Hepatocyte (in vitro differentiated cells): ENCODE results near the gene NUP85. TPM values are rescaled to one million over a fixed set of nuclear protein-coding genes. Genes with fewer than 3 reads are reported as not detected.

Experiments used
- DNase-seq: peaks from one replicate; pipeline ENCODE4 v3.0.0-alpha.2; 2016; ENCODE audit warnings: low spot score
- H2AFZ ChIP-seq: fragments of 200-600 bp; sonication (generic); 2 replicates; pipeline ENCODE4 v1.6.0; 2016; ENCODE audit warnings: antibody characterized with exemption, mild to moderate bottlenecking
- H3K27ac ChIP-seq: fragments of 200-600 bp; sonication (generic); 2 replicates; pipeline ENCODE4 v1.5.1; 2016; ENCODE audit warnings: mild to moderate bottlenecking
- H3K27me3 ChIP-seq: fragments of 200-600 bp; sonication (generic); 2 replicates; pipeline ENCODE4 v1.6.1; 2016
- H3K36me3 ChIP-seq: fragments of 200-600 bp; sonication (generic); replicated peaks from 2 replicates; pipeline ENCODE4 v1.5.1; 2016; ENCODE audit warnings: low read depth; ENCODE audit not compliant: insufficient read depth
- H3K4me1 ChIP-seq: fragments of 200-600 bp; sonication (generic); 2 replicates; pipeline ENCODE4 v1.5.1; 2016; ENCODE audit warnings: mild to moderate bottlenecking, moderate library complexity; ENCODE audit not compliant: insufficient read depth
- H3K4me2 ChIP-seq: fragments of 200-600 bp; sonication (generic); 2 replicates; pipeline ENCODE4 v1.6.0; 2016
- H3K4me3 ChIP-seq: fragments of 200-600 bp; sonication (generic); 2 replicates; pipeline ENCODE4 v1.5.1; 2016; ENCODE audit warnings: mild to moderate bottlenecking
- H3K79me2 ChIP-seq: fragments of 200-600 bp; sonication (generic); 2 replicates; pipeline ENCODE4 v1.6.0; 2017; ENCODE audit warnings: mild to moderate bottlenecking
- H3K9me2 ChIP-seq: fragments of 200-600 bp; sonication (generic); replicated peaks from 2 replicates; pipeline ENCODE4 v1.6.0; 2017; ENCODE audit warnings: mild to moderate bottlenecking; ENCODE audit not compliant: insufficient read depth
- H3K9me3 ChIP-seq: fragments of 200-600 bp; sonication (generic); 2 replicates; pipeline ENCODE4 v1.5.1; 2016; ENCODE audit warnings: low read depth, mild to moderate bottlenecking
- H4K20me1 ChIP-seq: fragments of 200-600 bp; sonication (generic); 2 replicates; pipeline ENCODE4 v1.6.0; 2016; ENCODE audit warnings: mild to moderate bottlenecking; ENCODE audit not compliant: insufficient read depth, poor library complexity, severe bottlenecking
- CTCF ChIP-seq: fragments of 200-600 bp; sonication (generic); IDR thresholded peaks from 2 replicates; pipeline ENCODE4 v1.5.1; 2016; ENCODE audit warnings: antibody characterized with exemption, mild to moderate bottlenecking; ENCODE audit not compliant: poor library complexity
- EZH2 ChIP-seq: fragments of 200-600 bp; sonication (generic); IDR thresholded peaks from 2 replicates; pipeline ENCODE4 v1.6.1; 2016; ENCODE audit warnings: antibody characterized with exemption, mild to moderate bottlenecking, borderline replicate concordance
- EZH2phosphoT487 ChIP-seq: fragments of 200-600 bp; sonication (generic); IDR thresholded peaks from one replicate; pipeline ENCODE4 v1.6.1; 2018; ENCODE audit warnings: antibody characterized with exemption, mild to moderate bottlenecking, low read depth, moderate library complexity; ENCODE audit not compliant: unreplicated experiment, severe bottlenecking
- WGBS: methylation state at CpG from one replicate; pipeline ENCODE4 v1.1.6; 2016; ENCODE audit warnings: low lambda C conversion rate; ENCODE audit errors: missing lambda C conversion rate; 5-methylcytosine and 5-hydroxymethylcytosine counted together
- polyA plus RNA-seq: library from polyadenylated mRNA; unstranded; fragments of >200 nt; fragmentation: Nextera tagmentation; extraction: Ambion mirVana; gene quantifications from 2 replicates; pipeline ENCODE4 v1.2.1, GENCODE V29; 2016
- total RNA-seq: library from RNA; depleted of rRNA; stranded (reverse); fragments of >200 nt; gene quantifications from 2 replicates; pipeline ENCODE4 v1.2.3, GENCODE V29; 2014

NUP85 gene
- total and polyA plus RNA-seq, 2 experiments from 2014 or later, result 28.6 to 45.5 TPM

- Histone ChIP-seq H3K36me3 (no peaks in the 10 kb centered on the region), H3K79me2 (peaks cover 47% of the 10 kb centered on the region), H3K27me3 (no peaks in the 10 kb centered on the region), H3K4me2 (peak overlapping the region; percentile 85), H4K20me1 (peaks cover 11% of the 10 kb centered on the region), H3K27ac (no peak overlapping the region), H3K9me2 (no peaks in the 10 kb centered on the region), H2AFZ (no peak overlapping the region), H3K9me3 (no peaks in the 10 kb centered on the region), H3K4me1 (peaks cover 8% of the 10 kb centered on the region), H3K4me3 (no peak overlapping the region)
- no peak for DNase-seq
- 96% methylated on average over 4 of the region's 4 CpGs for WGBS
- TF ChIP-seq CTCF (no peak), EZH2 (no peak), EZH2phosphoT487 (no peak)
These were observed 57.6 kb downstream of the NUP85 start for GRCh38 chr17:75263055-75263454.

- no peak overlapping the region for H3K27ac ChIP-seq
- no peak overlapping the region for H3K4me3 ChIP-seq
- no peaks in the 10 kb centered on the region for H3K36me3 ChIP-seq
- TF ChIP-seq EZH2phosphoT487, result no peak
- TF ChIP-seq CTCF, result no peak
- no peak for TF ChIP-seq EZH2
- H4K20me1 ChIP-seq, result no peaks in the 10 kb centered on the region
- H3K27me3 ChIP-seq, result no peaks in the 10 kb centered on the region
- H3K9me3 ChIP-seq, result no peaks in the 10 kb centered on the region
- peaks cover 20% of the 10 kb centered on the region for H3K79me2 ChIP-seq
- H3K4me2 ChIP-seq, result no peak overlapping the region
- 94% methylated on average over 17 of the region's 17 CpGs for WGBS
- no peak for DNase-seq
- H2AFZ ChIP-seq, result no peak overlapping the region
- no peaks in the 10 kb centered on the region for H3K9me2 ChIP-seq
- H3K4me1 ChIP-seq, result peaks cover 7% of the 10 kb centered on the region
These were observed 60.3 kb downstream of the NUP85 start for GRCh38 chr17:75265614-75266315.

GRCh38 chr17:75266316-75267152 is 61.1 kb downstream of the NUP85 start:
- Histone ChIP-seq H3K27ac (no peak overlapping the region), H3K9me3 (no peaks in the 10 kb centered on the region), H3K4me1 (peaks cover 7% of the 10 kb centered on the region), H2AFZ (no peak overlapping the region), H3K4me2 (no peak overlapping the region), H3K79me2 (peaks cover 15% of the 10 kb centered on the region), H3K4me3 (no peak overlapping the region), H3K9me2 (no peaks in the 10 kb centered on the region), H3K36me3 (no peaks in the 10 kb centered on the region), H4K20me1 (no peaks in the 10 kb centered on the region), H3K27me3 (no peaks in the 10 kb centered on the region)
- DNase-seq, result no peak
- no peak for TF ChIP-seq CTCF
- TF ChIP-seq EZH2phosphoT487, result no peak
- TF ChIP-seq EZH2, result no peak
- WGBS, result 89% methylated on average over 13 of the region's 13 CpGs
